Osteocyte (in vitro differentiated cells): ENCODE data around the gene ACSS3. TPM values are rescaled to one million over a fixed set of nuclear protein-coding genes. Genes with fewer than 3 reads are reported as not detected.

Source experiments
- DNase-seq: peaks from one replicate; pipeline ENCODE4 v3.0.0; 2021; ENCODE audit warnings: mixed read lengths; ENCODE audit not compliant: unreplicated experiment; ENCODE audit errors: extremely low spot score
- H3K27ac Mint-ChIP-seq: one replicate; pipeline ENCODE4 v1.8.0; 2021; ENCODE audit warnings: mild to moderate bottlenecking, mixed read lengths; ENCODE audit not compliant: unreplicated experiment
- H3K27me3 Mint-ChIP-seq: one replicate; pipeline ENCODE4 v1.8.0; 2021; ENCODE audit warnings: mixed read lengths; ENCODE audit not compliant: unreplicated experiment
- H3K36me3 Mint-ChIP-seq: one replicate; pipeline ENCODE4 v1.8.0; 2021; ENCODE audit warnings: mixed read lengths; ENCODE audit not compliant: unreplicated experiment
- H3K4me1 Mint-ChIP-seq: one replicate; pipeline ENCODE4 v1.8.0; 2021; ENCODE audit warnings: mixed read lengths; ENCODE audit not compliant: unreplicated experiment
- H3K4me3 Mint-ChIP-seq: one replicate; pipeline ENCODE4 v1.8.0; 2021; ENCODE audit warnings: mild to moderate bottlenecking, moderate library complexity, mixed read lengths; ENCODE audit not compliant: unreplicated experiment
- H3K9me3 Mint-ChIP-seq: one replicate; pipeline ENCODE4 v1.8.0; 2021; ENCODE audit warnings: mixed read lengths; ENCODE audit not compliant: unreplicated experiment
- CTCF ChIP-seq: fragments of 200-600 bp; sonication (generic); IDR thresholded peaks from 2 replicates; pipeline ENCODE4 v1.5.0; 2021; ENCODE audit warnings: antibody characterized with exemption, mild to moderate bottlenecking, moderate library complexity
- total RNA-seq: library from RNA; stranded (reverse); gene quantifications from 2 replicates; pipeline ENCODE4 v1.2.1, GENCODE V29; 2021

ACSS3 gene
- total RNA-seq, 1 donor from 2014 or later = 5.6 TPM

- Mint-ChIP-seq H3K27ac (no peak overlapping the region), H3K36me3 (peaks cover 2% of the 10 kb centered on the region), H3K9me3 (no peaks in the 10 kb centered on the region), H3K4me3 (no peak overlapping the region), H3K4me1 (no peaks in the 10 kb centered on the region), H3K27me3 (no peaks in the 10 kb centered on the region)
- no peak for DNase-seq
- TF ChIP-seq CTCF = no peak
Observed at GRCh38 chr12:81150382-81150781, 72.5 kb downstream of the ACSS3 start.

- Mint-ChIP-seq H3K4me3 (no peak overlapping the region), H3K9me3 (no peaks in the 10 kb centered on the region), H3K27ac (no peak overlapping the region), H3K27me3 (no peaks in the 10 kb centered on the region), H3K4me1 (no peaks in the 10 kb centered on the region), H3K36me3 (no peaks in the 10 kb centered on the region)
- no peak for DNase-seq
- no peak for TF ChIP-seq CTCF
Observed at GRCh38 chr12:81159856-81160255, 82.0 kb downstream of the ACSS3 start.

- Mint-ChIP-seq H3K27me3 (no peaks in the 10 kb centered on the region), H3K4me3 (no peak overlapping the region)
Observed at GRCh38 chr12:81161680-81162079, 83.8 kb downstream of the ACSS3 start.

GRCh38 chr12:81162391-81163136 lies 84.7 kb downstream of the ACSS3 start:
- no peaks in the 10 kb centered on the region for H3K4me1 Mint-ChIP-seq
- no peak overlapping the region for H3K4me3 Mint-ChIP-seq
- no peak for TF ChIP-seq CTCF
- H3K9me3 Mint-ChIP-seq = no peaks in the 10 kb centered on the region
- no peak overlapping the region for H3K27ac Mint-ChIP-seq
- H3K36me3 Mint-ChIP-seq = no peaks in the 10 kb centered on the region
- no peaks in the 10 kb centered on the region for H3K27me3 Mint-ChIP-seq
- no peak for DNase-seq

More at GRCh38 chr12:81161680-81162079, 83.8 kb downstream of the ACSS3 start:
- H3K9me3 Mint-ChIP-seq = no peaks in the 10 kb centered on the region
- DNase-seq = no peak
- TF ChIP-seq CTCF = no peak
- H3K4me1 Mint-ChIP-seq = no peaks in the 10 kb centered on the region
- no peaks in the 10 kb centered on the region for H3K36me3 Mint-ChIP-seq
- H3K27ac Mint-ChIP-seq = no peak overlapping the region

GRCh38 chr12:81164827-81165226 lies 86.9 kb downstream of the ACSS3 start:
- no peak for DNase-seq

More at GRCh38 chr12:81164827-81165226, 86.9 kb downstream of the ACSS3 start:
- H3K9me3 Mint-ChIP-seq = no peaks in the 10 kb centered on the region
- no peak overlapping the region for H3K4me3 Mint-ChIP-seq
- no peaks in the 10 kb centered on the region for H3K27me3 Mint-ChIP-seq
- H3K27ac Mint-ChIP-seq = no peak overlapping the region
- TF ChIP-seq CTCF = no peak
- no peaks in the 10 kb centered on the region for H3K36me3 Mint-ChIP-seq
- peaks cover 4% of the 10 kb centered on the region for H3K4me1 Mint-ChIP-seq
